ENCODE results near the gene SASH3. TPM values are rescaled to one million over a fixed set of nuclear protein-coding genes. Genes with fewer than 3 reads are reported as not detected.

The SASH3 gene
- total RNA-seq, 1 donor from 2014 or later = not detected

GRCh38 chrX:129813662-129814368 lies 34.1 kb downstream of the SASH3 start:
- Histone ChIP-seq H3K79me2 (ENCODE audit: insufficient read depth, low read length) (no peaks in the 10 kb centered on the region), H3K4me3 (ENCODE audit: insufficient read depth, low read depth, low read length) (no peak overlapping the region), H3K27me3 (ENCODE audit: insufficient read depth, low read length) (no peaks in the 10 kb centered on the region), H3K9me3 (ENCODE audit: insufficient read depth, low read depth, low read length) (no peaks in the 10 kb centered on the region), H3K36me3 (ENCODE audit: insufficient read depth, low read length) (peaks cover 8% of the 10 kb centered on the region), H3K4me2 (ENCODE audit: low read length) (no peak overlapping the region), H3K4me1 (ENCODE audit: insufficient read depth, low read length) (no peaks in the 10 kb centered on the region), H3K27ac (ENCODE audit: low read depth, low read length) (no peak overlapping the region), H2AFZ (ENCODE audit: low read depth, low read length) (no peak overlapping the region), H3K9ac (ENCODE audit: low read length) (no peak overlapping the region), H4K20me1 (ENCODE audit: insufficient read depth, low read length) (no peaks in the 10 kb centered on the region)
- Mint-ChIP-seq H3K27me3 (ENCODE audit: low read depth, unreplicated experiment) (no peaks in the 10 kb centered on the region), H3K9me3 (ENCODE audit: unreplicated experiment) (peaks cover 2% of the 10 kb centered on the region), H3K27ac (ENCODE audit: unreplicated experiment) (no peak overlapping the region), H3K36me3 (ENCODE audit: low read depth, unreplicated experiment) (peaks cover 12% of the 10 kb centered on the region), H3K4me3 (ENCODE audit: unreplicated experiment) (no peak overlapping the region), H3K4me1 (ENCODE audit: low read depth, unreplicated experiment) (no peaks in the 10 kb centered on the region)
- no peak for DNase-seq (ENCODE audit: low read depth)
- TF ChIP-seq EZH2 (IDR thresholded peaks at IDR 0.05; ENCODE audit: insufficient read depth, low read length) = no peak
- TF ChIP-seq, protein P1, sequence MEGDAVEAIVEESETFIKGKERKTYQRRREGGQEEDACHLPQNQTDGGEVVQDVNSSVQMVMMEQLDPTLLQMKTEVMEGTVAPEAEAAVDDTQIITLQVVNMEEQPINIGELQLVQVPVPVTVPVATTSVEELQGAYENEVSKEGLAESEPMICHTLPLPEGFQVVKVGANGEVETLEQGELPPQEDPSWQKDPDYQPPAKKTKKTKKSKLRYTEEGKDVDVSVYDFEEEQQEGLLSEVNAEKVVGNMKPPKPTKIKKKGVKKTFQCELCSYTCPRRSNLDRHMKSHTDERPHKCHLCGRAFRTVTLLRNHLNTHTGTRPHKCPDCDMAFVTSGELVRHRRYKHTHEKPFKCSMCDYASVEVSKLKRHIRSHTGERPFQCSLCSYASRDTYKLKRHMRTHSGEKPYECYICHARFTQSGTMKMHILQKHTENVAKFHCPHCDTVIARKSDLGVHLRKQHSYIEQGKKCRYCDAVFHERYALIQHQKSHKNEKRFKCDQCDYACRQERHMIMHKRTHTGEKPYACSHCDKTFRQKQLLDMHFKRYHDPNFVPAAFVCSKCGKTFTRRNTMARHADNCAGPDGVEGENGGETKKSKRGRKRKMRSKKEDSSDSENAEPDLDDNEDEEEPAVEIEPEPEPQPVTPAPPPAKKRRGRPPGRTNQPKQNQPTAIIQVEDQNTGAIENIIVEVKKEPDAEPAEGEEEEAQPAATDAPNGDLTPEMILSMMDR (IDR thresholded peaks at IDR 0.05; ENCODE audit: insufficient read depth, low read depth, low read length) = no peak
- no peak for FAIRE-seq

- H3K36me3 ChIP-seq (ENCODE audit: insufficient read depth, low read length) = peaks cover 4% of the 10 kb centered on the region
- no peak overlapping the region for H3K4me3 ChIP-seq (ENCODE audit: insufficient read depth, low read depth, low read length)
- H3K4me1 Mint-ChIP-seq (ENCODE audit: low read depth, unreplicated experiment) = no peaks in the 10 kb centered on the region
- H3K27me3 ChIP-seq (ENCODE audit: insufficient read depth, low read length) = no peaks in the 10 kb centered on the region
- no peak overlapping the region for H3K4me3 Mint-ChIP-seq (ENCODE audit: unreplicated experiment)
- FAIRE-seq = no peak
- peaks cover 3% of the 10 kb centered on the region for H4K20me1 ChIP-seq (ENCODE audit: insufficient read depth, low read length)
- H3K27ac Mint-ChIP-seq (ENCODE audit: unreplicated experiment) = no peak overlapping the region
- H3K9me3 Mint-ChIP-seq (ENCODE audit: unreplicated experiment) = no peaks in the 10 kb centered on the region
- no peak overlapping the region for H3K27ac ChIP-seq (ENCODE audit: low read depth, low read length)
- no peak overlapping the region for H3K9ac ChIP-seq (ENCODE audit: low read length)
- DNase-seq (ENCODE audit: low read depth) = peak; percentile 9
- H3K36me3 Mint-ChIP-seq (ENCODE audit: low read depth, unreplicated experiment) = peaks cover 7% of the 10 kb centered on the region
- H3K4me1 ChIP-seq (ENCODE audit: insufficient read depth, low read length) = no peaks in the 10 kb centered on the region
- no peak overlapping the region for H3K4me2 ChIP-seq (ENCODE audit: low read length)
- H3K27me3 Mint-ChIP-seq (ENCODE audit: low read depth, unreplicated experiment) = no peaks in the 10 kb centered on the region
- no peaks in the 10 kb centered on the region for H3K79me2 ChIP-seq (ENCODE audit: insufficient read depth, low read length)
- no peaks in the 10 kb centered on the region for H3K9me3 ChIP-seq (ENCODE audit: insufficient read depth, low read depth, low read length)
- TF ChIP-seq, protein P1 (IDR thresholded peaks at IDR 0.05; ENCODE audit: insufficient read depth, low read depth, low read length) = no peak
- no peak for TF ChIP-seq EZH2 (IDR thresholded peaks at IDR 0.05; ENCODE audit: insufficient read depth, low read length)
- no peak overlapping the region for H2AFZ ChIP-seq (ENCODE audit: low read depth, low read length)
Observed at GRCh38 chrX:129818123-129818522, 38.4 kb downstream of the SASH3 start.

GRCh38 chrX:129823115-129823514 lies 43.4 kb downstream of the SASH3 start:
- DNase-seq (ENCODE audit: low read depth) (no peak), FAIRE-seq (peak; percentile 88)
- Histone ChIP-seq H3K4me1 (ENCODE audit: insufficient read depth, low read length) (no peaks in the 10 kb centered on the region), H3K4me3 (ENCODE audit: insufficient read depth, low read depth, low read length) (no peak overlapping the region), H3K9ac (ENCODE audit: low read length) (no peak overlapping the region), H2AFZ (ENCODE audit: low read depth, low read length) (no peak overlapping the region), H3K79me2 (ENCODE audit: insufficient read depth, low read length) (no peaks in the 10 kb centered on the region), H3K27me3 (ENCODE audit: insufficient read depth, low read length) (no peaks in the 10 kb centered on the region), H3K36me3 (ENCODE audit: insufficient read depth, low read length) (no peaks in the 10 kb centered on the region), H4K20me1 (ENCODE audit: insufficient read depth, low read length) (peaks cover 3% of the 10 kb centered on the region), H3K4me2 (ENCODE audit: low read length) (no peak overlapping the region), H3K27ac (ENCODE audit: low read depth, low read length) (no peak overlapping the region), H3K9me3 (ENCODE audit: insufficient read depth, low read depth, low read length) (no peaks in the 10 kb centered on the region)
- Mint-ChIP-seq H3K4me3 (ENCODE audit: unreplicated experiment) (no peak overlapping the region), H3K36me3 (ENCODE audit: low read depth, unreplicated experiment) (no peaks in the 10 kb centered on the region), H3K27ac (ENCODE audit: unreplicated experiment) (no peak overlapping the region), H3K27me3 (ENCODE audit: low read depth, unreplicated experiment) (no peaks in the 10 kb centered on the region), H3K9me3 (ENCODE audit: unreplicated experiment) (no peaks in the 10 kb centered on the region), H3K4me1 (ENCODE audit: low read depth, unreplicated experiment) (no peaks in the 10 kb centered on the region)
- no peak for TF ChIP-seq EZH2 (IDR thresholded peaks at IDR 0.05; ENCODE audit: insufficient read depth, low read length)
- TF ChIP-seq, protein P1 (IDR thresholded peaks at IDR 0.05; ENCODE audit: insufficient read depth, low read depth, low read length) = peak; percentile 35
